ENCODE measurements around the gene IL36G.

The IL36G gene

DNA sequence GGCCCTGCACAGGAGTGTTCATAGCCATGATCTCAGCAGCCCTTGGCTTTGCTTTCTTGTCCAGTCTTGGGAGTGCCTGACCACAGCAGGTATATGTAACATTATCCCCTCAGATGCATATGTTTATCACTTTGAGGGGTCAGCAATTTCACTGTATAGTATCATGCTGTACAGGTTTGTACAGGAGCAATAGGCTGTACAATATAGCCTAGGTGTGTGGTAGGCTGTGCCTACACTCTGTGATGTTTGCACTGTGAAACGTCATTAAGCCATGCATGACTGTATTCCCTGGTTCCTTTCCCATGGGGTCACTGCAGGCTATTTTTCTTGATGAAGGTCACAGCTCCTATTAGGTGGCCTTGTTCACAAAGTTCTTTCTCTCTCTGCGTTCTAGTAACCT, 4.7 kb upstream of the IL36G start:
- no peak for FAIRE-seq

DNA sequence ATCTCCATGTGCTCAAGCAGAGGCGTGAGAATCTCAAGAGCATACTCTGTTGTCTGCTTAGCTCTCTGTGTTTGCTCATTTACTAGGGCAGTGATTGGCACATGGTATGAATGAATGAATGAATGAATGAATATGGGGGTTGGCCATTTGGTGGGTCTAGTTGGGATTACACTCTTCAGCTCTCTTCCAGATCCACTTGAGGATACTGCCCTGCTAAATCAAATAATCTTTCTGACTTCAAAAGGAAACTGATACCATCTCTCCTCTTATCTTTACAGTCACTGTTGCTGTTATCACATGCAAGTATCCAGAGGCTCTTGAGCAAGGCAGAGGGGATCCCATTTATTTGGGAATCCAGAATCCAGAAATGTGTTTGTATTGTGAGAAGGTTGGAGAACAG, 1.9 kb downstream of the IL36G start:
- FAIRE-seq: no peak

DNA sequence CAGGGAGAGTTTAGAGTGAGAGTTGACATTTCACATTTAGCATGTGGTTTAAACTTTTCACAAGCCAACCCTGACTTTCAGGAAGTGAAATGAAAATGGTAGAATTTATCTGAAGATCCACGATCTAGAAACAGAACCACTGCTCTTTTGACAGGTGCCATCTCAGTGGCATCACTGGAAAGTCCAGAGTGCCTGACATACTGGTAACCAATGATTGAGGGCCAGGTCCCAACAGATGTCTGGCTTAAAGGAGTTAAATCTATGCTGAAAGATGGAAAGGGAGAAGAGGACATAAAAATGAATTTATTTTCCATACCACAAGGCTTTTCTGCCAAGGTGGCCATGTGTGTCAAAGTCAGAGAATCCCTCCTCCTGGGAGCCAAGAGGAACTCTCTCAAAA, 2.7 kb downstream of the IL36G start:
- no peak for FAIRE-seq

DNA sequence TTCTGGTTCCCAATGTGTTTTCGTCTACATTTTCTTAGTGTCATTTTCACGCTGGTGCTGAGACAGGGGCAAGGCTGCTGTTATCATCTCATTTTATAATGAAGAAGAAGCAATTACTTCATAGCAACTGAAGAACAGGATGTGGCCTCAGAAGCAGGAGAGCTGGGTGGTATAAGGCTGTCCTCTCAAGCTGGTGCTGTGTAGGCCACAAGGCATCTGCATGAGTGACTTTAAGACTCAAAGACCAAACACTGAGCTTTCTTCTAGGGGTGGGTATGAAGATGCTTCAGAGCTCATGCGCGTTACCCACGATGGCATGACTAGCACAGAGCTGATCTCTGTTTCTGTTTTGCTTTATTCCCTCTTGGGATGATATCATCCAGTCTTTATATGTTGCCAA, 7.3 kb downstream of the IL36G start:
- no peak for FAIRE-seq

DNA sequence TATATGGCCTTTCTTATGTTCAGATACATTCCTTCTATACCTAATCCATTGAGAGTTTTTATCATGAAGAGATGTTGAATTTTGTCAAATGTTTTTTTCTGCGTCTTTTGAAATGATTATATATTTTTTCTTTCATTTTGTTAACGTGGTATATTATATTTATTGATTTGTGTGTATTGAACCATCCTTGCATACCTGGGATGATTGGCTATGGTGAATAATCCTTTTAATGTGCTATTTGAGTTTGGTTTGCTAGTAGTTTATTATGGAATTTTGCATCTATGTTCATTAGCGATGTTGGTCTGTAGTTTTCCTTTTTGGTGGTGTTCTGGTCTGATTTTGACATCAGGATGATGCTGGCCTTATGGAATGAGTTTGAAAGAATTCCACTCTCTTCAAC, 11.8 kb downstream of the IL36G start:
- no peak for FAIRE-seq

DNA sequence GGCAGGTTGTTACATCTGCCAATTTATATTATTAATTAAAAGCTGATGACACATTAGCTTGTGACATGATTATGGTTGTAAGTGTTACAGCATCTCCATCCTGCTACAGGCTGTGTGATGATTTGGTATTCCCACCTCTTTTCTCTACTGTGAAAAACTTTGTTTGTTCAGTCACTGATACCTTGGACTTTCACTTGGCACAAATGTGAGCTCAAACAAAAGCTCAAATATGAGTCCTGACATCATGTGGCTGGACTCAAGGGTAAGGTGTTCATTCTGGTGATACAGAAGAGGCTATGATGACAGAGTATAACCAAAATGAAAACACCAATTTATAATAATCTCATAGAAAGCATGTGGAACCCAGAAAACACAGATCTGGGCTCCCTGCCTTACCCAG, 16.0 kb downstream of the IL36G start:
- no peak for FAIRE-seq

DNA sequence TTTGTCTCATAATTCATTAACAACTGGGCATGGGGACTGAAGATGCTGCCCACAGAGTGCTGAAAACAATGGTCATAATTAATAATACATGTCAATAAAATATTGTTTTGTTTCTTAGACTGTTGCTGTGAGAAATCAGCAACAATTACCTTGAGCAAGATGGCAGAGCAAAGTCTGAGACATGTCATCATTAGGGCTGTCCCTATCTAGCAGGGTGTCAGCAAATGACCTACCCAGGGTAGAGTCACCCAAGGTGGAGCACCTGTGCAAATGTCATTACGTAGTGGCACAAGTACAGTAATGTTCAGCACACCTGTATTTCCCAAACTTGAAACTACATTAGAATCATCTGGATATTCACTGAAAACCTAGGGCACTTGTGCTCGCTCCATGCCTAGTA, 16.8 kb downstream of the IL36G start:
- FAIRE-seq: no peak

DNA sequence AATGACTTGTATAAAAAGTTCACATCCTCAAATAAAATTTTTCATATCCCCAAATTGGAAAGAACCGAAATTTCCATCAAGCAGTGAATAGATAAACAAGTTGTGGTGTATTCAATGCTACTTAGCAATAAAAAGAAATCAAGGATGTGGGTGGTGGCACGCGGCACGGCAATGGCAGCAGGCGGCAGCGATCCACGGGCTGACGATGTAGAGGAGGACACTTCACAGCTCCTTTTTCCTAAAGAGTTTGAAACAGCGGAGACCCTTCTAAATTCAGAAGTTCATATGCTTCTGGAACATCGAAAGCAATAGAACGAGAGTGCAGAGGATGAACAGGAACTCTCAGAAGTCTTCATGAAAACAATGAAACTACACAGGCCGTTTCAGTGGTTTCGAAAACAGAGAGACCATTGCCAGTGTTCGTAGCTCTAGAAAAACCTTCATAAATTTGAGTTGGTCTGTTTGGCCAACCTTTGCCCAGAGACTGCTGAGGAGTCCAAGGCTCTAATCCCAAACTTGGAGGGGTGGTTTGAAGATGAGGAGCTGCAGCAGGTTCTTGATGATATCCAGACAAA, 17.6 kb downstream of the IL36G start:
- FAIRE-seq: no peak

DNA sequence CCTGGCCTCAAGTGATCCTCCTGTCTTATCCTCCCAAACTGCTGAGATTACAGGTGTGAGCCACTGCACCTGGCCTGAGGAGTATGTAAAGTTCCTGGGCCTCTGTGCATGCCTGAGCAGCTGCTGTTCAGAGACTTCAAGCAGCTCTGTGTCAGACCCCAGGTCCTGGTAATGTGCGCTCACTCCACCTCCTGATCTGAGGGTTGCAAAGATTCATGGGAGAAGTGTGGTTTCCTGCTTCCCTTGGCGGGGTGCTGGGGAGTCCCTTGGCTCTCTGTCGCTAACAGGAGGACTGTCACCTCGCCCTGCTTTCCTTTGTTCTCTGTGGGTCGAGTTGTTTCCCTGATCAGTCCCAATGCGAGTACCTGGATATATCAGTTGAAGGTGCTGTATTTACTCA, 18.8 kb downstream of the IL36G start:
- FAIRE-seq: no peak

DNA sequence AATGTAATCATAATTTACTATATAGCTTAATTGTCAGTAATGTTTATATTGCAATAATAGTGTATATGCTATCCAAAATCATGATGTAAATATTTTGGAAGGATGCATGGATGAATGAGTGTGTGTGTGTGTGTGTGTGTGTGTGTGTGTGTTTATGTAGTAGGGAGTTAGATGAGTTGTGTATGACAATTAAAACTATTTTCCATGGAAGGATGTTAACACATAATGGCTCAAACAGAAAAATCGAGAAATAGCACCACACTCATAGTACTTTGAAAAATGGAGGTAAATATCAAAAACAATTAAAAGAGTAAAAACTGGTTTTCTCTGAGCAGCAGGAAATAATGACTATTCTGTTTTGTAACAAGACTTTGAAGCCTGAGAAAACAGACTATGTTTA, 19.3 kb downstream of the IL36G start:
- no peak for FAIRE-seq

DNA sequence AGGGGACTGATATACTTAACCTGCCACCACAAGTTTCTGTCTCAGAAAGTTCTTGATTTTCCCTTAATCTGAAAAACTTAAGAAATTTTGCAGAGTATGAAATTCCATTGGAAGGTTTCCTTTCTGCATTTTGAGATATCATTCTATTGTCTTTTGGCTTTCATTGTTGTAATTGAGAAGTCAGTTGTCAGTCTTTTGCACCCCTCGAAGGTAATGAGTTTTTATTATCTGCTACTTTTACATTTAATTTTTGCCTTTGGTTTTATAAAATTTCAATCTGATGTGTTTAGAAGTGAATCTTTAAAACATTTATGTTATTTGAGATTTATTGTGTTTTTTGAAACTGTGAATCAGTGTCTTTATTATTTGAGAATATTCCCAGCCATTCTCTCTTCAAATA, 22.6 kb downstream of the IL36G start:
- FAIRE-seq: no peak

DNA sequence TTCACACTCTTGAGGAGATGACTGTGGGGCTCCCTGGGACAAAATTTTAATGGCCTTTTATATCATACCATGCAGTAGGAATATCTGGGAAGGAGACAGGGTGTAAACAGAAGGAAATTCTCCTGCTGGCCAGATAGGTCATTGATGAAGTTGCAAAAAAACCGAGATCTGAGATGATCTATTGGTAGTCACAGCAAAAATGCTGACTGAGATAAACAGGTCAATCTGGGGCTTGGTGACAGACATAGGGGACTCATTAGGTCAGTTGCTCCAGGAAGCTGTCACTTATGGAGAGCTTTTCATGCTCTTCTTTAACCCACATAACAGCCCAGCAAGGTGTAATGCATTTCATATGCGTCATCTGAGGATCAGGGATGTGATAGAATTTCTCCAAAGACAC, 24.9 kb downstream of the IL36G start:
- no peak for FAIRE-seq

DNA sequence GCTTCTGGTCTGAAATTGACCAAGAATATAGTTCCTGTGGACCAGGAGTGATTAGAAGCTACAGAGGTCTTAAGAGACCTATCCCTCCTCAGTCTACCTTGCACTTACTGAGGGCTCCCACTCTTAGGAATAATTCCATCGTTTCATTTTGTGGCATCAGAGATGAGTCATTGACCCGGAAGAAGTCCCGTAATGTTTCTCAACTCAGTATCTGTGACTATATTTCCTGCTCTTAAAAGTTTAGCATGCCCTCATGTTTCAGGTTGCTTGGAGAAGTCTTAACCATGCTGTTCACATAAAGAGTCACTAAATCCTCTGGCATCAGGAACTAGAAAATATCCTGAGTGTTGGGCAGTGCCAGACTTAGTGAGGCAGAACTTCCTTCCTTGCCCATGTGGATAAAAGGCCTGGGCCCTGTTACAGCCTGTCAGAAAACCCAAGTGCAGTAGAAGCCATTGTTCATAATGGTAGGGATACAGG, 27.3 kb downstream of the IL36G start, which contains the start of gene IL36A:
Gene IL36A, plus strand, starts transcription at position 430 of the 480 bp plus-strand sequence. CDS start 413 bp downstream, outside the sequence.
- no peak for FAIRE-seq

DNA sequence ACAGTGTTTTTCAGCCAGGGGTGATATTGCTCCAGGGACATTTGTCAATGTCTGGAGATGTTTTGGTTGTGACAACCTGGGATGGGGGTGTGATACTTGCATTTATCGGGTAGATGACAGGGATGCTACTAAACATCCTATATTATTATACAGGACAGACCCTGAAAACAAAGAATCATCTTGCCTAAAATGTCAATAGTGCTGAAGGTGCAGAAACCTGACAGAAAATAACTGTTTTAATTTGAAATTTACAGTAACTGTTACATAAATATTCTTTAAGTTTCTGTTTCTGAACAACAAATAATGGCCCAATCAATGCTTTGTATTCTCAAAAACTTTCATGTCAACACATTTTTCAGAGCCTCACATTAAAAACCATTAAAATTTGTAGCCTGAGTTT, 29.4 kb downstream of the IL36G start:
- FAIRE-seq: no peak

DNA sequence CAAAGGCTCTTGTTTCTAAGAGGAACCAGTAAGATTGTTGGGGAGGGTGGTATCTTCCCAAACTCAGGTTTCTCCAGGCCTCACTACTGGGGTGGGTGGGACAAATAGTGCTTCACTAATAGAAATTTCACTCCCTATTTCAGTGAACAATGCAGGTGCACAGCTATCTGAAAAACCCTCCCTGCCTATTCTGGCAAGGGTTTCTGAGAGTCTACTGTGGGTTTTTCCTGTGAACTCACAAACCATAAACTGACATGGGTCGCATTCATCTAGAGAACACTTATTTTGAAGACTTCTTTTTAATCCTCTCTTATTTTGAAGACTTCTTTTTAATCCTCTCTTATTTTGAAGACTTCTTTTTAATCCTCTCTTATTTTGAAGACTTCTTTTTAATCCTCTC, 31.8 kb downstream of the IL36G start:
- FAIRE-seq: no peak

DNA sequence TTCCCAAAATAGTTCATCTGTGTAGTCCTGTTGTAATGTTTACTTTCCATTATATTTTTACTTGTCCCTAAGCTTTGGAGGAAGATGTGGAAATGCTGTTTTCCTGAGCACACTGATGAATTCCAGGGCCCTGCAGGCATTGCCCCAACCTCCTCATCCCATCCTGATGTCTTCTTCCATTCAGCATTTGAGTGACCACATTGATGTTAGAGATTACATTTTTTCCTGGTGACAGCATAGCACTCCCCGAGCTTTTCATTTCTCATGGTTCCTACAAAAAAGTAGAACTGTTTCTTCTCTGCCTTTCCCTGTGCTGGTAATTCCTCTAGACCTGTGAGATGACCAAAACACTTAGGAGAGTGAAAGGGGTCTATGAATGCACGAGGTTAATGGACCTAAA, 32.3 kb downstream of the IL36G start:
- no peak for FAIRE-seq

DNA sequence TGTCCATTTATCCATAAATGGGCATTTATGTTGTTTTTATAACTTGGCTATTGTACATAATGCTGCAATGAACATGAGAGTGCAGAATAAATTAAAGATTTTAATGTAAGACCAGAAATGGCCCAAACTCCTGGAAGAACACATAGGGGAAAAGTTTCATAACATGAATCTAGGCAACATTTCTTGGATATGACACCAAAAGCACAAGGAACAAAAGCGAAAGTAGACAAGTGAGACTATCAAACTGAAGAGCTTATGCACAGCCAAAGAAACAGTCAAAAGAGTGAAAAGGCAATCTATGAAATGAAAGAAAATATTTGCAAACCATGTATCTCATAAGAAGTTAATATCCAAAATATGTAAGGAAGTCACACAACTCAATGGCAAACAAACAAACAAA, 33.3 kb downstream of the IL36G start:
- FAIRE-seq: no peak

DNA sequence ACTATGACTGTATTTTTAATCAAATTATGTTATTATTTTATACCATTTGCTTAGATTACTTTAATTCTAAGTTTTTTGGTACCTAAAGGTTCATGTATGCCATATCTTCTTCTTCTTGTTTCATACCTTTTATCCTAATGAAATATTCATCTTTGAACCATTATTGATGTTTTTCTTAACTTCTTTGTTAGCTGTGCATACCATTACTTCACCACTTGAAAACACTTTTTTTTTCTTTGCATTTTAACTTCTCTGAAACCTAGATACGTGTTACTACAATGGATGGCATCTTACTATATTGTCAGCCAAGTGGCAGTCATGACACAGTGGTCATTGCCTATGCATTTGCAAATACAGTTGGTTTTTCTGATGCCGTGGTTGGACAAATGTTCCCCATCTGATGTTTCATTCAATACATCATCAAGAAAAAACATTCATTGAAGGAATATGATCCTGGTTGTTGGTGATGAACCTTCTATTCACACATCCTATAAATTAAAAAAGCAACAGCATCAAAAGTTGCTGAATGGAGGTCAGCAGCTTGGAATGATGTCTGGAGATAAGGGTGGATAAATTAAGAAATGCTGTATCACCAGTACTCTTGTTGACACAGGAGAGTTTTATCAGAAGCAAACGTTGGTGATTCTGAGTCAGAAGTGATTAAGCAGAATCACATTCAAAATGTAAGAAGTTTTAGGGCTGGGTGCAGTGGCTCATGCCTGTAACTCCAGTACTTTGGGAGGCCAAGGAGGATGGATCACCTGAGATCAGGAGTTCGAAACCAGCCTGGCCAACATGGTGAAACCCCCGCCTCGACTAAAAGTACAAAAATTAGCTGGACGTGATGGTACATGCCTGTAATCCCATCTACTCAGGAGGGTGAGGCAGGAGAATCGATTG, 34.9 kb downstream of the IL36G start:
- no peak for FAIRE-seq

DNA sequence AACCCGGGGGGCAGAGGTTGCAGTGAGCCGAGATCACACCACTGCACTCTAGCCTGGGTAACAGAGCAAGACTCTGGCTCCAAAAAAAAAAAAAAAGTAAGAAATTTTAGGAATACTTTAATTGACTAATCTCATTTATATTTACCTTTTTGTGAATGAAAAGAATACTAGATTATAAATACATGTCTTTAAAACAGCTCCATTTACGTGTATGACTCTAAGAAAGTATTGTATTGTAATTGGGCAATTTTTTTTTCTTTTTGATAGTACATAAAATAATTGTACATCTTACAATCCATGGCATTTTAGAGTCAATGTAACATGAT, 35.5 kb downstream of the IL36G start:
- no peak for FAIRE-seq

DNA sequence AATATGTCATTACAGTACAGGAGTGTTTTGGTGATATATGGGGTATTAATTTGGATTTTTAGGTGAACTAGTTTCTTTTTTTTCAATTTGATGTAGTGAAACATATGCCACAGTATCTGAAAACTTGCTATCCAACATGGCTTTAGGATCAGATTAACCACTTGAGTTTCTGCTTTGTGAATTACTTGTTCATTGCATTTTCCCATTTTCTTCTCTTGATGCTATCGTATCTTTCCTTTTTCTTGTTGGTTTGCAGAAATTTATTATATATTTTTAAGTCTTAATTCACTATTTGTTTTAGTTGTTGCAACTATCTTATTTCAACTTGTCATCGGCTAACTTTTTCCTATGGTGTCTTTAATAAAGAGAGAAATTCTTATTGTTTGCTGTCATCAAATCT, 36.3 kb downstream of the IL36G start:
- FAIRE-seq: no peak

DNA sequence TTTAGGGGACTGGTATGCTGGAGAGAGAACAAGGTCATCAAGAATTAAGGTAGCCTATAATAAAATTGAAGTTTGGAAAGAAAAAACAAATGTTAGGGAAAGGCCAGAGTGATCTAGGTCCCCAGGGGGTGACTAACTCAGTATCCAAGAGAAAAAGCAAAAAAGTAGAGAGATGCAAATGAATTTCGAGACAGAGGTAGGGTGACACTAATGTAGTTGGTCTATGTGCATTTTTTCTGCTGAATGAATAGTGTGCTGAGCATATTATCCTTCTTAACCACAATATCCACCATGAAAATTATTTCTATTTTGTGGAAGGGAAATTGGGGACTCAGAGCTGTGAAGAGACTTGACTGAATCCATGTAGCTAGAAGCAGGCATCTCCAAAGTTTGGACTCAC, 37.2 kb downstream of the IL36G start:
- FAIRE-seq: no peak

DNA sequence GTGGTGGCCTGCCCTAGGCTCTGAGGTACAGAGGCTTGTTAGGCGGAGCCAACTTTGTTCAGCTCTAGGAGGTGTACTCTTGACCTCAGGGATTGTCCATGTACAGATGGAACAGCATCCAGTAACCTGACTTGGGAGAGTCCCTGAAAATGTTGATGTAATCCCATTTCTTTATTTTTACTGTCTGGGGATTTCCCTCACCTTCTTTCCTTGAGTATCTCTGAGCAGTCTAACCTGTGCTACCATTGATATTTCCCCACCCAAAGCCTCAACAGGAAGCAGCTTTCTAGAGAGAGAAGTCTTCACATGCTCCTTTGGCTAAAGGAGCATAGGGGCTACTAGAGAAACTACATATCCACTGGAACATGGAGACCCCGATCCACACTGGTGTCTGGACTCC, 37.8 kb downstream of the IL36G start:
- no peak for FAIRE-seq

DNA sequence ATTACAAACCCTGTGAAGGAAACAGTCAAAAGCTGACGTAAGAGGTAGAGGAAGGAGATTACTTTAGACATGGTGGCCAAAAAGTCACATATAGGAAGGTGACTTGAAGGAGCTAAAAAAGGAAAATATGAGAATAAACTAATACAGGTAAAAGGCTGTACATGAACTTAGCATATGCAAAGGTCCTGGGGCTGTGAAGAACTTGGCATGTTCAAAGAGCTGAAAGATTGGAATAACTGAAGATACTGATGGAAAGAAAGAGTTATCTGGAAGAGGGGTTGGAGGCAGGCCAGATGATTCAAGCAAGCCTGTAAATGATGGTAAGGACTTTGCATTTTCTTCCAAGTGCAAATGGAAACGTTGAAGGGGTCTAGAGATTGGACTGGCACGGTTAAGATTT, 40.7 kb downstream of the IL36G start:
- no peak for FAIRE-seq

DNA sequence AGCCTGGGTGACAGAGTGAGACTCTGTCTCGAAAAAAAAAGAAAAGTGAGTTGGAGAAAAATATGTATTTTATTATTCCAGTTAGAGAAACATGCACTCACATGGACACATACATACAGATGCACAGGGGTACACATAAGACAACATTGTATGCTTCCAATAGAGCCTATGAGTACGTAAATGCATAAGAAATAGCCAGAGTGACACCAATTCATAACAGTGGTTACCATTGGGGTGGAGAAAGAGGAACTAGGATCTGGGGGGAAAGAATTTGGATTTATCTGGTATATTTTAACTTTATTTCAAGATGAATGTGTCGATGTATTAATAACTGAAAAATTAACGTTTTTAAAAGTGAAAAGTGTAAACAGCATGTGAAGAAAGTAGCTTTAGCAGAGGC, 43.5 kb downstream of the IL36G start:
- FAIRE-seq: no peak

DNA sequence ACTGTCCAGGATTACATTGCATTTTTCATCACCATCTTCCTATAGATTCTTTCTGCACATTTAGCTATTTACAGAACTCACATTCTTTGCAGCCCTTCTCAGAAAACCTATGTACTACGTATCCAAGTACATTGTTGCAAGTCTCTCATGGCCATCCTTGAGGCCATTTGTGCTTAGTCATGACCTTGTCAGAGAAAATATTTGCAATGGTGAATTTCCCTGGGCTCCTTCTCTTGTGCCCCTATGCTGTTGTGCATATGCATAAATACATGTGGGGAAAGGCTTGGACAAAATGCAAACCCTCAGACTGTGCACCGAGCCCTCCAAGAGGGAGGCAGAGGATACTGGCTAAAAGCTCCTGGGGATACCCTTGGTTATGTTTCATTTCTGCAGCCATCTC, 47.0 kb downstream of the IL36G start:
- no peak for FAIRE-seq
